ENCODE measurements around the gene CDH4.

Gene CDH4

DNA sequence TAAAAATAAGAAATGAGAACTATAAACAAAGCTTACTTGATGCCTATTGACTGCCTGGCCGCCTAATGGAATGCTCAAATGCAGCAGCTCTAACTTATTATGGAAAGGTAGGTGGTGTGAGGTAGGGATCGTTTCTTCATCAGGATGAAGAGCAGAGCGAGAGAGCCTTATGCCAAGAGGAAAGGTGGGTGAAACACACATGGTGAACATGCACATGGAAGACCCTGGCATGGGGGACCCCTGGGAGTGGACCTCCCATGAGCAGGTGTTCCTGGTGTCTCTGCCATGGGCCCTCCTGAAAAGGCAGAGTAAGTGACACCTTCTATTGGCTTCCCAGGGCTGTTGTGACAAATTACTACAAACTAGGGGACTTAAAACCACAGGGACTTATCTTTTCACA lies 130.1 kb downstream of the CDH4 start:
- Histone ChIP-seq H3K36me3 (no peaks in the 10 kb centered on the region), H3K9me3 (no peaks in the 10 kb centered on the region), H3K4me3 (ENCODE audit: low read depth in 1 of 2, low read length in 1 of 2) (no peak overlapping the region), H3K4me1 (ENCODE audit: control insufficient read depth in 1 of 2, insufficient read depth in 1 of 2, low read depth in 1 of 2, low read length in 1 of 2) (no peaks in the 10 kb centered on the region), H3K27me3 (no peaks in the 10 kb centered on the region), H3K27ac (no peak overlapping the region)
- TF ChIP-seq CTCF (IDR thresholded peaks at IDR 0.05): no peak

GRCh38 chr20:61385296-61385695 lies 133.2 kb downstream of the CDH4 start:
- Histone ChIP-seq H3K9me3 (peaks cover 10% of the 10 kb centered on the region), H3K4me3 (ENCODE audit: low read depth in 1 of 2, low read length in 1 of 2) (no peak overlapping the region)
- no peak for TF ChIP-seq CTCF (IDR thresholded peaks at IDR 0.05)

GRCh38 chr20:61385731-61386130 lies 133.7 kb downstream of the CDH4 start:
- Histone ChIP-seq H3K27ac (no peak overlapping the region), H3K4me1 (ENCODE audit: control insufficient read depth in 1 of 2, insufficient read depth in 1 of 2, low read depth in 1 of 2, low read length in 1 of 2) (no peaks in the 10 kb centered on the region), H3K36me3 (no peaks in the 10 kb centered on the region), H3K9me3 (peaks cover 10% of the 10 kb centered on the region), H3K4me3 (ENCODE audit: low read depth in 1 of 2, low read length in 1 of 2) (no peak overlapping the region), H3K27me3 (no peaks in the 10 kb centered on the region)
- TF ChIP-seq CTCF (IDR thresholded peaks at IDR 0.05): no peak

More at GRCh38 chr20:61385296-61385695, 133.2 kb downstream of the CDH4 start:
- H3K27ac ChIP-seq: no peak overlapping the region
- no peaks in the 10 kb centered on the region for H3K27me3 ChIP-seq
- H3K4me1 ChIP-seq (ENCODE audit: control insufficient read depth in 1 of 2, insufficient read depth in 1 of 2, low read depth in 1 of 2, low read length in 1 of 2): no peaks in the 10 kb centered on the region
- no peaks in the 10 kb centered on the region for H3K36me3 ChIP-seq

- no peaks in the 10 kb centered on the region for H3K36me3 ChIP-seq
- TF ChIP-seq CTCF (IDR thresholded peaks at IDR 0.05): no peak
- H3K9me3 ChIP-seq: peaks cover 10% of the 10 kb centered on the region
- H3K27me3 ChIP-seq: no peaks in the 10 kb centered on the region
- H3K27ac ChIP-seq: no peak overlapping the region
- H3K4me3 ChIP-seq (ENCODE audit: low read depth in 1 of 2, low read length in 1 of 2): no peak overlapping the region
- no peaks in the 10 kb centered on the region for H3K4me1 ChIP-seq (ENCODE audit: control insufficient read depth in 1 of 2, insufficient read depth in 1 of 2, low read depth in 1 of 2, low read length in 1 of 2)
Observed at GRCh38 chr20:61387204-61387953, 135.3 kb downstream of the CDH4 start.

GRCh38 chr20:61387954-61388348 lies 135.9 kb downstream of the CDH4 start:
- peaks cover 10% of the 10 kb centered on the region for H3K9me3 ChIP-seq

More at GRCh38 chr20:61387954-61388348, 135.9 kb downstream of the CDH4 start:
- Histone ChIP-seq H3K27me3 (no peaks in the 10 kb centered on the region), H3K4me1 (ENCODE audit: control insufficient read depth in 1 of 2, insufficient read depth in 1 of 2, low read depth in 1 of 2, low read length in 1 of 2) (no peaks in the 10 kb centered on the region), H3K4me3 (ENCODE audit: low read depth in 1 of 2, low read length in 1 of 2) (no peak overlapping the region), H3K36me3 (no peaks in the 10 kb centered on the region), H3K27ac (no peak overlapping the region)
- no peak for TF ChIP-seq CTCF (IDR thresholded peaks at IDR 0.05)
